DOHH2 (cell line): ENCODE data around the gene UBXN11.

ENCODE experiments used
- EZH2phosphoT487 ChIP-seq: fragments of 200-600 bp; sonication (generic); IDR thresholded peaks from 2 replicates; pipeline ENCODE4 v1.6.1; 2017; ENCODE audit warnings: borderline replicate concordance, mild to moderate bottlenecking, antibody characterized with exemption, low read length, moderate library complexity, mixed read lengths
- TF ChIP-seq, protein P1 (sequence below): fragments of 200-600 bp; sonication (generic); IDR thresholded peaks from one replicate; pipeline ENCODE4 v1.5.1; 2014; ENCODE audit warnings: antibody characterized with exemption, mild to moderate bottlenecking, low read depth, low read length; ENCODE audit not compliant: poor library complexity, severe bottlenecking

DNA sequence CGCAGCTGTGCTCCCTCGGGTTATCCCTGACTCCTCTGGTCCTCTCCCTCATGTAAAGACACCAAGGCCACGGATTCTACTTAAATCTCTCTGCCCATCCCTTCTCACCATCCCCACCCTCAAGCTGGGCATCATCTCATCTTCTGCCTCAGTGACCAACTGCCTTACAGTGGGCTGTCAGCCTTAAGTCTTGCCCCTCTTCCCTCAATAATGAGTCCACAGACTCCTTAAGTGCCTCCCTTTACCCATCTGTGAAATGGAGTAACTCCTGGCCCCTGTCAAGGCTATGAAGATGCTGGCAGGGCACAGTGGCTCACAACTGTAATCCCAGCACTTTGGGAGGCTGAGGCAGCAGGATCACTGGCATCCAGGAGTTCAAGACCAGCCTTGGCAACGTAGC, 14.5 kb downstream of the UBXN11 start:
- TF ChIP-seq, protein P1, sequence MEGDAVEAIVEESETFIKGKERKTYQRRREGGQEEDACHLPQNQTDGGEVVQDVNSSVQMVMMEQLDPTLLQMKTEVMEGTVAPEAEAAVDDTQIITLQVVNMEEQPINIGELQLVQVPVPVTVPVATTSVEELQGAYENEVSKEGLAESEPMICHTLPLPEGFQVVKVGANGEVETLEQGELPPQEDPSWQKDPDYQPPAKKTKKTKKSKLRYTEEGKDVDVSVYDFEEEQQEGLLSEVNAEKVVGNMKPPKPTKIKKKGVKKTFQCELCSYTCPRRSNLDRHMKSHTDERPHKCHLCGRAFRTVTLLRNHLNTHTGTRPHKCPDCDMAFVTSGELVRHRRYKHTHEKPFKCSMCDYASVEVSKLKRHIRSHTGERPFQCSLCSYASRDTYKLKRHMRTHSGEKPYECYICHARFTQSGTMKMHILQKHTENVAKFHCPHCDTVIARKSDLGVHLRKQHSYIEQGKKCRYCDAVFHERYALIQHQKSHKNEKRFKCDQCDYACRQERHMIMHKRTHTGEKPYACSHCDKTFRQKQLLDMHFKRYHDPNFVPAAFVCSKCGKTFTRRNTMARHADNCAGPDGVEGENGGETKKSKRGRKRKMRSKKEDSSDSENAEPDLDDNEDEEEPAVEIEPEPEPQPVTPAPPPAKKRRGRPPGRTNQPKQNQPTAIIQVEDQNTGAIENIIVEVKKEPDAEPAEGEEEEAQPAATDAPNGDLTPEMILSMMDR = no peak
- TF ChIP-seq EZH2phosphoT487 = no peak
